OCI-LY1 (cell line): ENCODE results near the gene IQCM.

Experiments used
- H2AFZ ChIP-seq: fragments of 200-600 bp; sonication (generic), shearing (Covaris generic); 2 replicates; pipeline ENCODE4 v1.6.0; 2014; ENCODE audit warnings: antibody characterized with exemption, mild to moderate bottlenecking, low read length
- H3F3A ChIP-seq: fragments of 200-600 bp; sonication (generic), shearing (Covaris generic); 2 replicates; pipeline ENCODE4 v1.6.0; 2014; ENCODE audit warnings: mild to moderate bottlenecking, antibody characterized with exemption, low read length, moderate library complexity; ENCODE audit not compliant: insufficient read depth
- H3K27ac ChIP-seq: fragments of 200-600 bp; sonication (generic); 2 replicates; pipeline ENCODE4 v1.5.1; 2014; ENCODE audit warnings: low read length, mixed run types, mild to moderate bottlenecking, low read depth; ENCODE audit not compliant: poor library complexity, severe bottlenecking
- H3K27me3 ChIP-seq: fragments of 200-600 bp; sonication (generic); 2 replicates; pipeline ENCODE4 v1.6.0; 2014; ENCODE audit warnings: antibody characterized with exemption, mild to moderate bottlenecking, low read length, moderate library complexity; ENCODE audit not compliant: insufficient read depth
- H3K36me3 ChIP-seq: fragments of 200-600 bp; sonication (generic); 2 replicates; pipeline ENCODE4 v1.6.1; 2014; ENCODE audit warnings: mild to moderate bottlenecking, antibody characterized with exemption, low read length, moderate library complexity, mixed read lengths; ENCODE audit not compliant: insufficient read depth
- H3K4me1 ChIP-seq: fragments of 200-600 bp; sonication (generic); 2 replicates; pipeline ENCODE4 v1.5.1; 2014; ENCODE audit warnings: mild to moderate bottlenecking, low read length, moderate library complexity; ENCODE audit not compliant: insufficient read depth, severe bottlenecking
- H3K4me2 ChIP-seq: fragments of 200-600 bp; sonication (generic), shearing (Covaris generic); 2 replicates; pipeline ENCODE4 v1.6.1; 2014; ENCODE audit warnings: low read length
- H3K4me3 ChIP-seq: fragments of 200-600 bp; sonication (generic); 2 replicates; pipeline ENCODE4 v1.5.1; 2014; ENCODE audit warnings: low read length, low read depth, mild to moderate bottlenecking, mixed read lengths; ENCODE audit not compliant: poor library complexity, severe bottlenecking
- H3K79me2 ChIP-seq: fragments of 200-600 bp; shearing (Covaris generic); 2 replicates; pipeline ENCODE4 v1.6.1; 2016; ENCODE audit warnings: mixed run types, low read length, mixed read lengths; ENCODE audit not compliant: insufficient read depth
- H3K9ac ChIP-seq: fragments of 200-600 bp; sonication (generic), shearing (Covaris generic); 2 replicates; pipeline ENCODE4 v1.6.1; 2014; ENCODE audit warnings: mild to moderate bottlenecking, low read length, mixed read lengths
- H3K9me2 ChIP-seq: fragments of 200-600 bp; sonication (generic), shearing (Covaris generic); 2 replicates; pipeline ENCODE4 v1.6.1; 2014; ENCODE audit warnings: low read depth, mild to moderate bottlenecking, low read length, mixed read lengths
- H3K9me3 ChIP-seq: fragments of 200-600 bp; shearing (Covaris generic); 2 replicates; pipeline ENCODE4 v1.6.1; 2014; ENCODE audit warnings: low read length, mixed read lengths
- H4K20me1 ChIP-seq: fragments of 200-600 bp; sonication (generic), shearing (Covaris generic); 2 replicates; pipeline ENCODE4 v1.6.0; 2016; ENCODE audit warnings: mild to moderate bottlenecking, low read length; ENCODE audit not compliant: insufficient read depth
- CTCF ChIP-seq: fragments of 200-600 bp; sonication (generic), shearing (Covaris generic); IDR thresholded peaks from 2 replicates; pipeline ENCODE4 v1.5.1; 2017; ENCODE audit warnings: mild to moderate bottlenecking, antibody characterized with exemption, low read length, moderate library complexity, mixed read lengths
- EZH2 ChIP-seq: fragments of 200-600 bp; sonication (generic), shearing (Covaris generic); IDR thresholded peaks from 2 replicates; pipeline ENCODE4 v1.8.0; 2017; ENCODE audit warnings: borderline replicate concordance, mixed run types, mild to moderate bottlenecking, antibody characterized with exemption, low read length, moderate library complexity, mixed read lengths

Gene IQCM

DNA sequence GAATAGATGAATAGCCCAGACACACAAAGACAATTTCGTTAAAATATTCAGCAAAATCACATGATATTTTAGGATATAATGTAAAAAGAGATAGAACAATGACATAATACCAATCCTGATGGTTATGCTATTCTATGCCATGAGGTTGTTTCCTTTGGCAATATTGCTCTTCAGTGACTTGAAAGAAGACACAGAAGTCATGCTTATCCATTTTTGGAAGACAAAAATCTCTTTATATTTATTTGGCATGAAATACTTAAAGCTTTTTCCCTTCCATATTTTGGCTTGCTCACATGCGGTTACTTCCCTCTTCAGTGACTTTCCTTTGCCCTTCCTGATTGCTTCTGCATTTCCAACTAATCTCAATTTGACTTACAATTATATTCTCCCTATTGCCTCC, 314.8 kb downstream of the IQCM start:
- TF ChIP-seq CTCF (no peak), EZH2 (no peak)
- Histone ChIP-seq H3K9ac (no peak overlapping the region), H3K4me2 (no peak overlapping the region), H3F3A (no peaks in the 10 kb centered on the region), H3K9me2 (no peaks in the 10 kb centered on the region), H2AFZ (no peak overlapping the region), H3K79me2 (no peaks in the 10 kb centered on the region), H3K9me3 (no peaks in the 10 kb centered on the region), H3K27me3 (no peaks in the 10 kb centered on the region), H3K4me1 (no peaks in the 10 kb centered on the region), H3K27ac (no peak overlapping the region), H3K36me3 (no peaks in the 10 kb centered on the region), H3K4me3 (no peak overlapping the region), H4K20me1 (no peaks in the 10 kb centered on the region)

DNA sequence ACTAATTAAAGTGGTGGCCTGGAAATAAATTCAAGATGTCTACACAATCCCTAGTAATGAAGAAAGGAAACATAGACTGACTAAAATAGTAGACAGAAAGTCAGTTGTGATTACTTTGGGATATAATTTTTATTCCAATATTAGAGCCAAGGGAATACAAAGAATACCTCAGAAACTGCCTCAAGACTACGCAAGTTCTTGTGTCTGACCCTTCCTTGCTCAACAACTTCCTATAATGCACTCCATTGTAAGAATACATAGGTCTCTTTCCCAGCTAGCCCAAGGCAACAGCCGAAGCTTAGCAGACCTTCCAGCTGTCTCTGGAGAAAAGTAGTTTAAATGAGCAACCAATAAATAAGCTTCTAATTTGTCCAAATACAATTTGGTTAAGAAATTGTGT, 315.9 kb downstream of the IQCM start:
- Histone ChIP-seq H3K36me3 (no peaks in the 10 kb centered on the region), H3K27ac (no peak overlapping the region), H4K20me1 (no peaks in the 10 kb centered on the region), H3K9me2 (no peaks in the 10 kb centered on the region), H2AFZ (no peak overlapping the region), H3K9me3 (no peaks in the 10 kb centered on the region), H3K27me3 (no peaks in the 10 kb centered on the region), H3F3A (no peaks in the 10 kb centered on the region), H3K4me2 (no peak overlapping the region), H3K79me2 (no peaks in the 10 kb centered on the region), H3K4me3 (no peak overlapping the region), H3K9ac (no peak overlapping the region), H3K4me1 (no peaks in the 10 kb centered on the region)
- TF ChIP-seq EZH2 (no peak), CTCF (no peak)

- no peaks in the 10 kb centered on the region for H3K79me2 ChIP-seq
- H3F3A ChIP-seq: no peaks in the 10 kb centered on the region
- no peaks in the 10 kb centered on the region for H3K9me3 ChIP-seq
- no peaks in the 10 kb centered on the region for H4K20me1 ChIP-seq
- H3K4me3 ChIP-seq: no peak overlapping the region
- no peaks in the 10 kb centered on the region for H3K4me1 ChIP-seq
- no peaks in the 10 kb centered on the region for H3K27me3 ChIP-seq
- H3K36me3 ChIP-seq: no peaks in the 10 kb centered on the region
- no peak overlapping the region for H3K27ac ChIP-seq
- no peaks in the 10 kb centered on the region for H3K9me2 ChIP-seq
- no peak overlapping the region for H3K9ac ChIP-seq
- H3K4me2 ChIP-seq: no peak overlapping the region
- no peak for TF ChIP-seq EZH2
- no peak for TF ChIP-seq CTCF
- no peak overlapping the region for H2AFZ ChIP-seq
These were observed 317.4 kb downstream of the IQCM start for GRCh38 chr4:149498246-149498645.
